Trophoblast cell (in vitro differentiated cells and primary cell): ENCODE measurements around the gene ABCB6.

Source experiments
- DNase-seq, 2 donors: peaks; one replicate each; pipeline ENCODE4 v3.0.0-alpha.2; 2016
- H2AFZ ChIP-seq: 2 replicates; pipeline ENCODE4 v1.6.1; 2013; ENCODE audit warnings: low read length, moderate library complexity, mild to moderate bottlenecking; ENCODE audit not compliant: insufficient read depth, poor library complexity
- H2AK5ac ChIP-seq: 2 replicates; pipeline ENCODE4 v1.6.1; 2013; ENCODE audit warnings: mild to moderate bottlenecking, low read length
- H2BK120ac ChIP-seq: 2 replicates; pipeline ENCODE4 v1.6.1; 2013; ENCODE audit warnings: low read length, mild to moderate bottlenecking, moderate library complexity; ENCODE audit not compliant: insufficient read depth, poor library complexity
- H2BK12ac ChIP-seq: 2 replicates; pipeline ENCODE4 v1.6.1; 2013; ENCODE audit warnings: mild to moderate bottlenecking, low read length, moderate library complexity
- H2BK5ac ChIP-seq: 2 replicates; pipeline ENCODE4 v1.6.1; 2013; ENCODE audit warnings: low read length, low read depth, moderate library complexity, mild to moderate bottlenecking; ENCODE audit not compliant: poor library complexity
- H3K14ac ChIP-seq: 2 replicates; pipeline ENCODE4 v1.6.1; 2013; ENCODE audit warnings: mild to moderate bottlenecking, low read length
- H3K18ac ChIP-seq: 2 replicates; pipeline ENCODE4 v1.6.1; 2013; ENCODE audit warnings: mild to moderate bottlenecking, low read length
- H3K23ac ChIP-seq: 2 replicates; pipeline ENCODE4 v1.6.1; 2013; ENCODE audit warnings: low read length
- H3K27ac ChIP-seq: 2 replicates; pipeline ENCODE4 v1.5.1; 2013; ENCODE audit warnings: low read depth, mild to moderate bottlenecking, inconsistent platforms, low read length, moderate library complexity
- H3K27me3 ChIP-seq: 2 replicates; pipeline ENCODE4 v1.6.1; 2013; ENCODE audit warnings: inconsistent platforms, mild to moderate bottlenecking, low read length, moderate library complexity; ENCODE audit not compliant: insufficient read depth
- H3K36me3 ChIP-seq, 2 experiments: 1 replicate in 1 of 2; 2 replicates in 1 of 2; pipeline ENCODE4 v1.6.1; 2013; ENCODE audit warnings: low read length in 2 of 2, mild to moderate bottlenecking in 2 of 2, moderate library complexity in 1 of 2; ENCODE audit not compliant: insufficient read depth in 2 of 2, control insufficient read depth in 1 of 2
- H3K4ac ChIP-seq: 2 replicates; pipeline ENCODE4 v1.6.1; 2013; ENCODE audit warnings: low read depth, mild to moderate bottlenecking, low read length, moderate library complexity
- H3K4me1 ChIP-seq, 2 experiments: 1 replicate in 1 of 2; 2 replicates in 1 of 2; pipeline ENCODE4 v1.6.1; 2013; ENCODE audit warnings: low read length in 2 of 2, mild to moderate bottlenecking in 2 of 2, moderate library complexity in 1 of 2; ENCODE audit not compliant: insufficient read depth in 2 of 2, control insufficient read depth in 1 of 2
- H3K4me2 ChIP-seq: 2 replicates; pipeline ENCODE4 v1.6.1; 2013; ENCODE audit warnings: inconsistent platforms, mild to moderate bottlenecking, low read length, moderate library complexity
- H3K4me3 ChIP-seq: 2 replicates; pipeline ENCODE4 v1.5.1; 2013; ENCODE audit warnings: mild to moderate bottlenecking, low read depth, low read length, inconsistent platforms
- H3K79me1 ChIP-seq: one replicate; pipeline ENCODE4 v1.6.1; 2013; ENCODE audit warnings: low read length
- H3K79me2 ChIP-seq: 2 replicates; pipeline ENCODE4 v1.6.1; 2013; ENCODE audit warnings: low read length, mild to moderate bottlenecking; ENCODE audit not compliant: control insufficient read depth, insufficient read depth, poor library complexity
- H3K9ac ChIP-seq: 2 replicates; pipeline ENCODE4 v1.6.1; 2013; ENCODE audit warnings: mild to moderate bottlenecking, low read length
- H3K9me3 ChIP-seq: 2 replicates; pipeline ENCODE4 v1.6.1; 2013; ENCODE audit warnings: low read depth, mild to moderate bottlenecking, control low read depth, inconsistent platforms, low read length; ENCODE audit not compliant: insufficient read depth
- H4K12ac ChIP-seq: 2 replicates; pipeline ENCODE4 v1.6.1; 2013; ENCODE audit warnings: low read depth, mild to moderate bottlenecking, low read length, moderate library complexity
- H4K8ac ChIP-seq: 2 replicates; pipeline ENCODE4 v1.6.1; 2013; ENCODE audit warnings: low read depth, mild to moderate bottlenecking, low read length, moderate library complexity
- H4K91ac ChIP-seq: one replicate; pipeline ENCODE4 v1.6.1; 2013; ENCODE audit warnings: low read depth, mild to moderate bottlenecking, low read length, moderate library complexity
- WGBS: extraction: QIAGEN DNeasy Blood & Tissue Kit; methylation state at CpG from one replicate; pipeline ENCODE4 v1.1.7; 2013; ENCODE audit warnings: missing lambda C conversion rate; ENCODE audit not compliant: insufficient read length, insufficient coverage; ENCODE audit errors: extremely low coverage; 5-methylcytosine and 5-hydroxymethylcytosine counted together

Gene ABCB6

GRCh38 chr2:219182331-219183150, 36.2 kb downstream of the ABCB6 start:
- Histone ChIP-seq H3K4me2 (no peak overlapping the region), H4K12ac (no peak overlapping the region), H4K91ac (no peak overlapping the region), H3K79me2 (peaks cover 7% of the 10 kb centered on the region), H3K9me3 (no peaks in the 10 kb centered on the region), H2BK12ac (no peak overlapping the region), H3K27me3 (no peaks in the 10 kb centered on the region), H2BK5ac (no peak overlapping the region), H3K27ac (no peak overlapping the region), H3K4ac (no peak overlapping the region), H3K9ac (no peak overlapping the region), H2AK5ac (no peak overlapping the region), H3K36me3 (peaks cover 38 to 47% of the 10 kb centered on the region in 2 experiments), H3K4me3 (no peak overlapping the region), H3K14ac (no peak overlapping the region), H3K79me1 (peaks cover 6% of the 10 kb centered on the region), H2BK120ac (no peak overlapping the region), H3K4me1 (peaks cover 3 to 6% of the 10 kb centered on the region in 2 experiments), H3K18ac (no peak overlapping the region), H4K8ac (no peak overlapping the region), H3K23ac (no peak overlapping the region), H2AFZ (no peak overlapping the region)
- no CpG with 5 or more reads among the region's 8 CpGs for WGBS
- no peak for DNase-seq

GRCh38 chr2:219181531-219181930, 37.2 kb downstream of the ABCB6 start:
- no peak for DNase-seq
- no CpG with 5 or more reads among the region's 6 CpGs for WGBS
- no peak overlapping the region for H4K8ac ChIP-seq
- H3K27me3 ChIP-seq, result no peaks in the 10 kb centered on the region
- H3K9ac ChIP-seq, result no peak overlapping the region
- no peaks in the 10 kb centered on the region for H3K9me3 ChIP-seq
- H4K91ac ChIP-seq, result no peak overlapping the region
- no peak overlapping the region for H2BK12ac ChIP-seq
- no peak overlapping the region for H2AFZ ChIP-seq
- H2BK5ac ChIP-seq, result no peak overlapping the region
- H3K14ac ChIP-seq, result no peak overlapping the region
- H4K12ac ChIP-seq, result no peak overlapping the region
- H3K4me3 ChIP-seq, result no peak overlapping the region
- no peak overlapping the region for H3K23ac ChIP-seq
- H3K79me2 ChIP-seq, result peaks cover 7% of the 10 kb centered on the region
- H3K4ac ChIP-seq, result no peak overlapping the region
- peaks cover 14% of the 10 kb centered on the region for H3K79me1 ChIP-seq
- H2AK5ac ChIP-seq, result no peak overlapping the region
- H3K36me3 ChIP-seq, result peaks cover 38 to 47% of the 10 kb centered on the region in 2 experiments
- H3K18ac ChIP-seq, result no peak overlapping the region
- no peak overlapping the region for H3K27ac ChIP-seq
- peaks cover 3 to 6% of the 10 kb centered on the region in 2 experiments for H3K4me1 ChIP-seq
- H2BK120ac ChIP-seq, result no peak overlapping the region
- H3K4me2 ChIP-seq, result no peak overlapping the region

GRCh38 chr2:219180961-219181360, 37.8 kb downstream of the ABCB6 start:
- H3K18ac ChIP-seq, result no peak overlapping the region
- no peak overlapping the region for H2BK12ac ChIP-seq
- no peak overlapping the region for H4K8ac ChIP-seq
- H3K4ac ChIP-seq, result no peak overlapping the region
- H3K36me3 ChIP-seq, result peaks cover 38 to 47% of the 10 kb centered on the region in 2 experiments
- H3K4me2 ChIP-seq, result no peak overlapping the region
- no peak overlapping the region for H3K23ac ChIP-seq
- no peak overlapping the region for H2AFZ ChIP-seq
- no peak overlapping the region for H3K4me3 ChIP-seq
- H3K14ac ChIP-seq, result no peak overlapping the region
- H2AK5ac ChIP-seq, result no peak overlapping the region
- H3K4me1 ChIP-seq, result peaks cover 3 to 8% of the 10 kb centered on the region in 2 experiments
- H3K9me3 ChIP-seq, result no peaks in the 10 kb centered on the region
- no CpG with 5 or more reads among the region's 5 CpGs for WGBS
- no peak overlapping the region for H3K9ac ChIP-seq
- no peaks in the 10 kb centered on the region for H3K27me3 ChIP-seq
- H2BK120ac ChIP-seq, result no peak overlapping the region
- peaks cover 7% of the 10 kb centered on the region for H3K79me2 ChIP-seq
- H2BK5ac ChIP-seq, result no peak overlapping the region
- H3K79me1 ChIP-seq, result peaks cover 17% of the 10 kb centered on the region
- no peak for DNase-seq
- H3K27ac ChIP-seq, result no peak overlapping the region
- no peak overlapping the region for H4K12ac ChIP-seq
- no peak overlapping the region for H4K91ac ChIP-seq

- no CpG with 5 or more reads among the region's 9 CpGs for WGBS
- Histone ChIP-seq H3K23ac (no peak overlapping the region), H3K9me3 (no peaks in the 10 kb centered on the region), H3K4me1 (peaks cover 3 to 9% of the 10 kb centered on the region in 2 experiments), H2BK5ac (no peak overlapping the region), H2AK5ac (no peak overlapping the region), H2BK120ac (no peak overlapping the region), H4K12ac (no peak overlapping the region), H3K18ac (peak overlapping the region; percentile 21), H3K4me2 (no peak overlapping the region), H3K27me3 (no peaks in the 10 kb centered on the region), H3K14ac (no peak overlapping the region), H4K91ac (no peak overlapping the region), H2AFZ (no peak overlapping the region), H3K4ac (no peak overlapping the region), H4K8ac (no peak overlapping the region), H2BK12ac (no peak overlapping the region), H3K79me2 (peaks cover 7% of the 10 kb centered on the region), H3K4me3 (no peak overlapping the region), H3K79me1 (peaks cover 17% of the 10 kb centered on the region), H3K9ac (no peak overlapping the region), H3K27ac (no peak overlapping the region), H3K36me3 (peaks cover 39 to 48% of the 10 kb centered on the region in 2 experiments)
- no peak for DNase-seq
Observed at GRCh38 chr2:219179601-219180465, 38.9 kb downstream of the ABCB6 start.
